GM18520 (cell line): ENCODE data around the gene ARID4B.
"Not testable (repeated sequence)": the region's sequence is repeated elsewhere in the genome, so short reads cannot be mapped to it uniquely, and the experiment has no call there.

Source experiments
- ATAC-seq: cut with Tn5 transposase; IDR thresholded peaks from one replicate; pipeline ENCODE4 v1.9.1; 2021; ENCODE audit not compliant: unreplicated experiment

The ARID4B gene

DNA sequence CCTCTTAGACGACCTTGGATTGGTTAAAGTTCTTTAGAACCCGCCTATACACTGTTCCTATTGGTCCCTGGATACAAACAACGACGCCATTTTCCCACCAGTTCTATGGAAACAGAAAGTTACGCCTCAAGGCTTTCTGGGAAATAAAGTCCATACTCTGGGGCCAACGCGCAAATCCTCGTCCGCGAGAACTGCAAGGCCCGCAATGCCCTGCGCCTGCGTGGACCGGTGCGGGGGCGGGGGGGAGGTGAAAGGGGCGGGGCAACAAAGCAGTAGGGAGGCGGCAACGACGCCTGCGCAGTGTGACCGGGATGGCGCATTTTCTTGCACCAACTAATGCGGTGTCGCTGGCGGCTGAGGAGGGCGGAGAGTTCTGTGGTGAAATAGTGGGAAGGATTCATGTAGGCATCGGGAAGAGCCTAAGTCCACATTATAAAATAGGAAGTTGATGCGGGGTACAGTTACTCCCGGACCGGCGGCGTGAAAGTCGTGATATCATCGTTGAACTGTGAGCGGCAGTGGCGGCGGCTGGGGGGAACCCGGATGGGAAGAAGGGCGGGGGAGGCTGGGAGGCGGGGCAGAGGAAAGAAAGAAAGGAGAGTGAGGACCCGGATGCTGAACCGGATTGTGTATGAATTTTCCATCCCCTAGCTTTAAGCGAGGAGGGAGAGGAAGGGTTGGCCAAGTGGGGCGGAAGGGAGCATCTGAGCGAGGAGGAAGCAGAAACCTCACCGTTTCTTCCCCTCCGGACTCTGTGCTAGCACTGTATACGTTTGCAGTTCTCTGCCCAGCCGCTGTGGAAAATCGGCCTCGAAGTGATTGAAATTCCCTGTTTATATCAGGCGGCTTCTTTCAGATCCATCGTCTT is 526 bp upstream of the ARID4B start, which contains the start of gene GGPS1:
GGPS1 (plus strand) TSS at position 300 of the 868 bp plus-strand sequence. CDS start 6,695 bp downstream, outside the sequence.
- ATAC-seq, result peak; percentile 73

DNA sequence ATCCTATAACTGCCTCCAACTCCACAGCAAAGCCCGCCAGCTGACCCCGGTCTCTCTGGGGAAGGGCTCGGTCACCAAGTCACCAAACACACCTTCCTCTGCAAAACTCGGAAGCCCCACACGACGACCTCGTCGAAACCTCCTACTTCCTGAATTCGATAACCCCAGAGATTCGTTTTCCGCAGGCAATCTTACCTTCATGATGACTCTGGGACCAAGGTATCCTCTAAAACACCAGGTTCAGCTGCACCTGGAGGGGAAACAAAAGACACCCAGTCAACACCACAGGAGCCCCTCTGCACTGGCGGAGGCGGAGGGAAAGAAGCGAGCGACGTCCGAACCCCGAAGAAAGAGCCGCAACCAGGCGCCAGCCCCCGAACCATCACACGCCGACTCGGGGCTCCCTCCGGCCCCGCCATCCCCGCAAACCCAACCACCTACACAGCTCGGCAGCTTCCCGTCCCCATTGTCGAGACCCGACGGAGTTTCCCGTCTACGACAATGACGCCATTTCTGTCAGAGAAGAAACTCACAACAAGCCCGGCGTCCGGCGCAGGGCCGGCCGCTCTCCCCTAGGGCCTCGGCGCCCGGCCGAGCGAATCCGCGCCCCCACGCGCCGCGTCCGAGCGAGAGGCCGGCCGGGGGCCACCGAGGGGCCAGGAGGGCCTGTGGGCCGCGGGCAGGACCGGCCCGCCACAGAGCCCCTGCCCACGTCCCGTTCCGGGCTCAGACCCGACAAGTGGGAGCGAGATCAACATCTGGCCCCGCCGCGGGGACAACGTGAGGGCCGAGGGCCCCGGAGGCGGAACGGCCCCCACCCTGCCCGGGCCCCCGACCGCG is 1.0 kb downstream of the ARID4B start:
- ATAC-seq, result no peak

DNA sequence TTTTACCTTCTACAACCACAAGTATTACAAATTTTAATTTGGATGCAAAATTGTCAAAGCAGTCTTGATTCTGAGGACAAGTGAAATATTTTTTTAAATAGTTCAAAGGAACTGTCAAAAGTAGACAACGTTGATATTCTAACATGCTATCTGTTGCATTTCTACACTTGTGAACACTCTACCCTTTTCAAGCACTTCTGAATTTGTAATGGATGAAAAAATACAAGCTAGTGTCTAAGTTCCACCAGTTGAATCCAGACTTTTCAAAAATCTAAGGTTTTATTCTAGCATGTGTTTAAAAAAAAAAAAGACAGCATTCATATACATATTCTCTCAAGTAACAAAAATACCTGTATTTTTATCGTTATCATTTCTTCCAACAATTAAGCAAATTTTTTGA is 2.1 kb downstream of the ARID4B start:
- no peak for ATAC-seq

DNA sequence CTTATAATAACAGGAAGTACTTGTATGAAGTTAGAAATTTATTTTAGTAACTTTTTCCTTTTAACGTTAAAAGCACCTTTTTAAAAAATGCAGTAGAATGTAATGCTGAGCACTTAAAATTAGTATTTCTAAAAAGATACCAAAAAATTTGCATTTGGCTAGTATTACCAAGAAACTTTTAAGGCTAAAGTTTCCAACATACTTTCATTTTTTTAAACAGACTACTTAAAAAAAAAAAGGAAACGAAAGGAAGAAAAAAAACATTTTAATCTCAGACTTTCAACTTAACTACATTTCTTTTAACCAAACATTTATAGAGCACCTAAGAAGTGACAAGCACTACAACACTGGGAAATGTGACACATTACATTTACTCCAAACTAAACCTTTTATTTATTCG is 2.8 kb downstream of the ARID4B start:
- ATAC-seq, result no peak

DNA sequence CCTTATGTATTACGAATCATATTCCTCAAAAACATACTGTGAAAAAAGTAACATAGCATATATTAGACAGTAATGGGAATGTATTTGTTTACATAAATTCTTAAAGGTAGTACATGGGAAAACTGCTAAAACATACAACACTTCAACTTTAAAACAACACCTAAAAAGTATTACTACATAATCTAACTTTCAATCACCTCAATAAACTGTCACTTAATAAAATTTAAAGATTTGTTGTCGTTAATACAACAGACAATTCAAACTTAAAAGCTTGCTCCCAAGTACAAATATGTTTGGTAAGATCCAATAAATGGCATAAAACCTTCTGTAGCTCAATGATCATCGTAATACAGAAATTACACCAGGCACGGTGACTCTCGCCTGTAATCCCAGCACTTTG is 3.7 kb downstream of the ARID4B start:
- no peak for ATAC-seq

DNA sequence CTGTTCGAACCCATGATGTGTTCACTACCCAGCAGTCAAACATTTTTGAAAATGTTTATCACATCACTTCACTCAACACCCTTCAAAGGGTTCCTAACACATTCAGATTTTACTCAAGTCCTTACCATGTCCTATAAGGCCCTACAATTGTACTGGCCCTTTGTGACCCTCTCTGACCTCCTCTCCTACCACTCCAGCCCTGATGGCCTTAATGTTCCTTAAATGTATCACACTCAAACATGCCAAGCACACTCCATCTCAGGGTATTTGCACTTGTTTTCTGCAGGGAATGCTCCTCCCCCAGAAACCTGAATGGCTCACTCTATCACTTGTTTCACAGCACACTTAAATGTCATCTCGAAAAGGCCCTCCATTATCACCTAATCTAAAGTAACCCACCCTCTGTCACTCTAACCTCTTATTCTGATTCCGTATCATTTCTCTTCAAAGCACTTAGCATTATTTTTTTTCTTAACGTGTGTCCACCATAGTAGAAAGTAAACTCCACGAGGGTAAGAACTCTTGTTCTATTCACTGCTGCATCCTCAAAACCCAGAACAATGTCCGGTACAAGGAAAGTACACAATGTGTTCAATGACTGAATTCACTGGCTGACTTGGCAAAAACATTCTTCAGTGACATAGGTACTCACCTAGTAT is 7.3 kb downstream of the ARID4B start:
- no peak for ATAC-seq

DNA sequence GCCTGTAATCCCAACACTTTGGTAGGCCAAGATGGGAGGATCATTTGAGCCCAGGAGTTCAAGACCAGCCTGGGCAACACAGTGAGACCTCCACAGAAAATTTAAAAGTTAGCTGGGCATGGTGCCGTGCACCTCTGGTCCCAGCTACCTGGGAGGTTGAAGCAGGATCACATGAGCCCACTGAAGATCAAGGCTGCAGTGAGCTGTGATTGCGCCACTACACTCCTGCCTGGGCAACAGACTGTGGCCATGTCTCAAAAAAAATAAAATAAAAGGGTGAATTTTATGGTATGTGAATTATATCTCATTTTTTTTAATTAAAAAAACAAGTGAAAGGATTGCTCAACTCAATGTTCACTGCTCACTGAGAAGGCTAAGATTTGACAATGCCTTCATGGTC is 8.7 kb downstream of the ARID4B start:
- no peak for ATAC-seq

DNA sequence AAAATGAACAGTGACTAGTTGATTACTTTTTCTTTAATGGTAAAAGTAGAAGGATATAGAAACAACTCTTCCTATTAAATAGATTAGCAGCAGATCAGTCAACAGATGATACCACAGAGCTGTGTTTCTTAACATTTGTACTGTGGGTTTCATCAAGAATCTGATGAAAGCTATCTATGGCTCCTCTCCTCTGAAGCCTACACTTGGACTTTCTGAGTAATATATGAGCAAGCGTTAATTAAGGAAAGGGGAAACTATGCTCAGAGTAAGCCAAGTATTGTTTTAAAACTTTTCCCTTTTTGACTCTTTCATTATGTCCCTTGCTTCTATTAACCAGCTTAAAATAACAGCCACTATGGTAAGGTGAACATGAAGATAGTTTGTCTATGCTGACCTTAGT is 10.8 kb downstream of the ARID4B start:
- no peak for ATAC-seq

DNA sequence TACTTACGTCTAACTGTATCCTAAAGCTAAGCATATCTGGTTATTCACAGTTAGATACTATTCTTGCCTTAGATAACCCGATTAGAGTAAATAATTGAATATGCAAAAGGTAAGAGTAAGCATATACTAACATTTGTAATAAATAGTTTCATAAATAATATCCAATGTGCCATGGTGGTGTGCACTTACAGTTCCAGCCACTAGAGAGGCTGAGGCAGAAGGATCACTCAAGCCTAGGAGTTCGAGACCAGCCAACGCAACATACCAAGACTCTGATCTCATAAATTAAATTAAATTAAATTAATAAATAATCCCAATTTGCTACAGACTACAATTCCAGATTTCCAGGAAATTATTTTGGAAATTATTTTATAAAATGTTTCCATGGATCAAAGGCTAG is 12.2 kb downstream of the ARID4B start:
- no peak for ATAC-seq

DNA sequence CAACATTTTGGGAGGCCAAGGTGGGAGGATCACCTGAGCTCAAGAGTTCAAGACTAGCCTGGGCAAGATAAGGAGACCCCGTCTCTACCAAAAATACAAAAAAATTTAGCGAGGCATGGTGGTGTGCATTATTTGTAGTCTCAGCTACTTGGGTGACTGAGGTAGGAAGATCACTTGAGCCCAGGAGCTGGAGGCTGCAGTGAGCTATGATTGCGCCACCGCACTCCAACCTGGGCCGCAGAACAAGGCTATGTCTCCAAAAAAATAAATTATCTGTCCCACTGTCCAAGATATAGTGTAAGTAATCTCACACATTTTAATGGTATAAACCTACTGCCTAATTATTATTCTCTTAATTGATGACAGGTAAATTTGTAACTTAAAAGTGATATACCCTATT is 12.8 kb downstream of the ARID4B start:
- ATAC-seq, result no peak

DNA sequence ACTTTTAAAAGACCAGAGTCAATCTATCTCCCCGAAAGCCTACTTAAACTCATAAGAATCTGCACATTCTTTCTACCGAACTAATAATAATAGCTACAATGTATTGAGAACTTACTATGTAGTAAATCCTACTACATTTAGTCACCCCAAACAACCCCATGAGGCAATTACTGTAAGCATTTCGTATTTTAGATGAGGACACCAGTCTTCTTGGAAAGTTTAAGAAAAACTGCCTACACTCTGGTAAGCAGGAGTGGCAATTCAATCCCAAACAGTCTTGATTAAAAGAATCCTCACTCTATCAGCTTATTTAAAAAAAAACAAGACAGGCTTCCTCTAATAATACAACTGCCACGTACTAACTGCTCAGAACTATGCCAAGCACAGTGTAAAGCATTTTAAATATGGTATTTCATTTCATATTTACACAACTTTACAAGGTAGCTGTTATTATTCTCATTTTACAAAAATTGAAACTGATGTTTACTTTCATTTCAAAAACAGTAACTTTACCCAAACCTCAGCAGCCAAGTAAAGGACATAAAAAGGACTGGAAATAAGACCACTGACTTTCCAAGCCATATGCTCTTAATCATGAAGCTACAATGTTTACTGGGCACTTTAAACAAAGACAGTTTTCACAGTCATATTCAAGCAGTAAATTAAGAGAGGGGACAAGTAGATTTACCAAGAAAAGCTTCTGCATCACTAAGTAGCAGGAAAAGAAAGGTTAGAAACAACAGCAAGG is 13.9 kb downstream of the ARID4B start:
- ATAC-seq, result no peak

DNA sequence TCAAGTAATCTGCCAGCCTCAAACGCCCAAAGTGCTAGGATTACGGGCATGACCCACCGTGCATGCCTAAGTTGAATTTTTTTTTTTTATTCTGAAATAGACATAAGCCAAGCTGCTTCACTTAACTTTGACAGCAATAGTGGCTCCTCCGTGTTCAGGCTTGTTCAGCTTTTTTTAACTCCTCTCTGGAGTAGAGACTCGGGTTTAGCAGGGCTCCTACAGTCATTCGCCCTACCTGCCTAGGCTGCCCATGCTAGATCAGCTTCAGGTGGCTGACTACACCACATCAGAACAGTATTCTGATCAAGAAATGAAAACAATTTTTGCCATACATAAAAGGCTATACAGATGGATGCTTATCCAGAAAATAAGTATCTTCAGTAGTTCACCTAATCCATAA is 14.7 kb downstream of the ARID4B start:
- no peak for ATAC-seq

DNA sequence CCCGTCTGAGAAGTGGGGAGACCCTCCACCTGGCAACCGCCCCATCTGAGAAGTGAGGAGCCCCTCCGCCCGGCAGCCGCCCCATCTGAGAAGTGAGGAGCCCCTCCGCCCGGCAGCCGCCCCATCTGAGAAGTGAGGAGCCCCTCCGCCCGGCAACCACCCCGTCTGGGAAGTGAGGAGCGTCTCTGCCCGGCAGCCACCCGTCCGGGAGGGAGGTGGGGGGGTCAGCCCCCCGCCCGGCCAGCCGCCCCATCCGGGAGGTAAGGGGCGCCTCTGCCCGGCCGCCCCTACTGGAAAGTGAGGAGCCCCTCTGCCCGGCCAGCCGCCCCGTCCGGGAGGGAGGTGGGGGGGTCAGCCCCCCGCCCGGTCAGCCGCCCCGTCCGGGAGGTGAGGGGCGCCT is 18.8 kb downstream of the ARID4B start:
- ATAC-seq, result not testable (repeated sequence)

DNA sequence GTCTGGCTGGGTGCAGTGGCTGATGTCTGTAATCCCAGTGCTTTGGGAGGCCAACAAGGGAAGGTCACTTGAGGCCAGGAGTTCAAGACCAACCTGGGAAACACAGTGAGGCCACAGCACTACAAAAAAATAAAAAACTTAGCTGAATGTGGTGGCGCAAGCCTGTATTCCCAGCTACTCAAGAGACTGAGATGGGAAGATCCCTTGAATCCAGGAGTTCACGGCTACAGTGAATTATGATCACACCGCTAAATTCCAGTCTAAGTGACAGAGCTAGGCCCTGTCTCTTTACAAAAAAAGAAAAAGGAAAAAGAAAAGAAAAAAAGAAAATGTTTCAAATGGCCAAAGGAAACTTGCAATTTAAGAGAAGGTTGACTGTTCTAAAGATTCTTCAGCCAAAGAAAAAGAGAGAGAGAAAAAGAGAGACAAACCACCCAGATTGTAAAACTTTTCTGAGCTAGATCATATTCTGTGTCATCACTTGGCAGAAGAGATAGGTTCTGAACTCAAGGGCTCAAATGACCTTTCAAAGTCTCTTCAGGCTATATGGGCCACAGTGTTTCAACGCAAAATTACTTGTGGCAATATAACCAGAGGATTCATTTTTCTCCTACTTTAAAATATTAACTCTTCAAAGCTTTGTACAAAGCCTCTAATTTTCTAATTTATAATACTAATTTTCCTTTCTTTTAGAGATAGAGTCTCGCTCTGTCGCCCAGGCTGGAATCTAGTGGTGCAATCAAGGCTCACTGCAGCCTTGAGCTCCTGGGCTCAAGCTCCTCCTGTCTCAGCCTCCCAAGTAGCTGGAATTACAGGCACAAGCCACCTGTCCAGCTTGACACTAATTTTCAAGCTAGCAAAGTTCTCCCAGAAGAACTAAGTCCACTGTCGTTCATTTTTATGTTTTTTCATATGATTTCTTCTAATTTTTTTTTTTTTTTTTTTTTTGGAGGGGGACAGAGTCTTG is 20.5 kb downstream of the ARID4B start:
- no peak for ATAC-seq

DNA sequence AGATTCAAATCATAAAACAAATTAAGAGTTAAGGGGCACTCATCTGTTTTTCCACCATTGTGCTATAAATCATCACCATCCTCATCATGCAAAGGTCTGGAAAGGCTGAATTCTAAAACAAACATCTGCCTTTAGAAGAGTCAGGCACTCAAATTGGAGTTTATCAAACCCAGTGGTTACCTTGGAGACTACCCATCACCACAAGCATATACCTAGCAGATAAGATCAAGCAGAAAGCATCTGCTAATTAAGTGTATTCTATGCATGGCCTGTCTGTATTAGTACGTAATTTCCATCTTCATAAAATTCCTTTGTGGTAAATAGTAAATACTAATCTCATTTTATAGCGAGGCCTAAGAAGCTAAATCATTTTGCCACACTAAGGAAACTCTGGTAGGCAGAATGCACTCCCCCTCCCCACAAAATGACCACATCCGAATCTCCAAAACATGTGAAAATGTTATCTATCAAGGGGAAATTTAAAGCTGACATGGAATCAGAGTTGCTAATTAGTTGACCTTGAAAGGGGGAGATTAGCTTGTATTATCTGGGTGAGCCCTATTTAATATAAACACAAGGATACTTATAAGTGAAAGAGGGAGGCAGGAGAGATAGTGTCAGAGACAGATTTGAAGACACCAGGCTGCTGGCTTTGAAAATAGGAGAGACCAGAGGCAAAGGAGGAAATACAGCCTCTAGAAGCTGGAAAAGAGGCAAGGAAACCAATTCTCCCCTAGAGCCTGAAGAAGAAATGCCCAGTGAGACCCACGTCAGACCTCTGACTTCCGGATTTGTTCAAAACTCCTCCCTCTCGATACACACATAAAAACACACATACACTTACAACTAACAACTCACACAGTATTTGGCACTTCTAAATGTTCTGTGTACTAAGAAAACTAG is 23.2 kb downstream of the ARID4B start:
- ATAC-seq, result no peak

DNA sequence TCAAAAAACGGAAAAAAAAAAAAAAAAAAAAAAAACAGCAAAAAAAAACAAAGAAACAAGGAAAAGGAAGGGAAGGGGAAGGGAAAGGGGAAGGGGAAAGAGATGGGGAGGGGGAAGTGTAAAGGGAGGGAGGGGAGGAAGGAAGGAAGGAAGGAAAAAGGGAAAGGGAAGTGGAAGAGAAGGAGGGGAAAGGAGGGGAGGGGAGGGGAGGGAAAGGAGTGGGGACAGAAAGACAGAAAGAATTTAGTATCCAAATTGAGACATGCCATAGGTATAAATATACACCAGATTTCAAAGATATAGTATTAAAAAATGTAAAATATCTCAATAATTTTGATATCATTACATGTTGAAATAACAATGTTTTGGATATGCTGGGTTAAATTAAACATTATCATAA is 25.8 kb downstream of the ARID4B start:
- ATAC-seq, result no peak

DNA sequence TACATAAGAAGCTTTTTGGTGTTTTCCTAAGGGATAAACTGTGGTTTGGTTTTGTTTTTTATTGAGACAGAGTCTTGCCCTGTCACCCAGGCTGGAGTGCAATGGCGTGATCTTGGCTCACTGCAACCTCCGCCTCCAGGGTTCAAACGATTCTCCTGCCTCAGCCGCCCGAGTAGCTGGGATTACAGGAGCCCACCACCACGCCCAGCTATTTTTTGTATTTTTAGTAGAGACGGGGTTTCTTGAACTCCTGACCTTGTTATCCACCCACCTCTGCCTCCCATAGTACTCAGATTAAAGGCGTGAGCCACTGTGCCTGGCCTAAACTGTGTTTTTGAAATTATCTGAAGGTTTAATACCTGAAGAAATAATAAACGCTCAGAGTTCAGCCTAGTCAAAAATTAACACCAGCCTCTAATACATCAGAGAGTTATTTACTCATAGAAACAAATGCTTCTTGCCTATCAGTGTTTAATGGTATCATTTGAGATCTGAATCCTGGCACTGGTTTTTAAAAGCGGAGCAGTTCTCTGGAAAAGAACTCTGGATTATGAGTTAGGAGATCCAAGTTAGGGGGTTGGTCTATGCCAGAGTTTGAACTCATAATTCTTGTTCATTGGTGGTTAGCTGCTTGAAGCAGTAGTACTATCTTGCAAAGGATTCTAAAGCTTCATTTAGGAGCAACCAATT is 28.7 kb downstream of the ARID4B start:
- no peak for ATAC-seq

DNA sequence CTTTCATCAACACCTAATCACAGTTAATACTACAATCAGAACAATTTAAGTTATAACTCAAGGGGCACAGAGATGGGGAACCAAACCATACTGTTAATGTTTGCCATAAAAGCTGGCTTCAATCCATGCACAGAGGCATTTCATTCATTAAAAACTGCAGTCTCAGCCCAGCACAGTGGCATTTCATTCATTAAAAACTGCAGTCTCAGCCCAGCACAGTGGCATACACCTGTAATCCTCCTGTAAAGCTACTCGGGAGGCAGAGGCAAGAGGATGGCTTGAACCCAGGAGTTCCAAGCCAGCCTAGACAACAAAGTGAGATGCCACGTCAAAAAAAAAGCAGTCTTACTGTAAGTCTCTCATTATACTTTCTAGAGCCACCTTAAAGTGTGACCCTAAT is 29.2 kb downstream of the ARID4B start:
- ATAC-seq, result no peak
